GM23338 (cell line): Measurements from ENCODE around the gene ITPRID1.

Source experiments
- CTCF ChIP-seq, 2 experiments: fragments of 200-600 bp in 1 of 2; sonication (generic) in 1 of 2; conservative IDR thresholded peaks; 2 replicates each; pipeline versions ENCODE4 v1.5.1 to v1.6.1; 2016 to 2017; ENCODE audit warnings: antibody characterized with exemption in 2 of 2, low read depth in 2 of 2, mild to moderate bottlenecking in 2 of 2, moderate library complexity in 1 of 2
- ETS1 ChIP-seq: IDR thresholded peaks from 2 replicates; pipeline ENCODE4 v1.6.1; 2016; ENCODE audit warnings: antibody characterized with exemption
- EZH2 ChIP-seq: fragments of 200-600 bp; sonication (generic); IDR thresholded peaks from one replicate; pipeline ENCODE4 v1.8.0; 2017; ENCODE audit warnings: antibody characterized with exemption, mild to moderate bottlenecking, low read depth; ENCODE audit not compliant: unreplicated experiment
- EZH2phosphoT487 ChIP-seq: fragments of 200-600 bp; sonication (generic); IDR thresholded peaks from one replicate; pipeline ENCODE4 v1.8.1; 2018; ENCODE audit warnings: antibody characterized with exemption; ENCODE audit not compliant: unreplicated experiment
- JUNB ChIP-seq: IDR thresholded peaks from one replicate; pipeline ENCODE4 v1.6.1; 2016; ENCODE audit warnings: antibody characterized with exemption; ENCODE audit not compliant: unreplicated experiment
- POLR2AphosphoS5 ChIP-seq: IDR thresholded peaks from 2 replicates; pipeline ENCODE4 v1.6.1; 2016; ENCODE audit warnings: antibody characterized with exemption, low read depth
- REST ChIP-seq: IDR thresholded peaks from one replicate; pipeline ENCODE4 v1.6.1; 2018; ENCODE audit warnings: antibody characterized with exemption; ENCODE audit not compliant: unreplicated experiment
- STAT1 ChIP-seq: IDR thresholded peaks from one replicate; pipeline ENCODE4 v1.6.1; 2016; ENCODE audit warnings: antibody characterized with exemption; ENCODE audit not compliant: unreplicated experiment

GRCh38 chr7:31569528-31569927, 55.6 kb downstream of the ITPRID1 start:
- no peak for TF ChIP-seq JUNB
- no peak for TF ChIP-seq REST
- no peak for TF ChIP-seq CTCF (conservative IDR thresholded peaks at IDR 0.05; ENCODE audit: low read depth in 2 of 2)
- no peak for TF ChIP-seq POLR2AphosphoS5
- no peak for TF ChIP-seq EZH2
- no peak for TF ChIP-seq ETS1
- no peak for TF ChIP-seq STAT1
- no peak for TF ChIP-seq EZH2phosphoT487
